ENCODE measurements around the gene GATA3. TPM values are rescaled to one million over a fixed set of nuclear protein-coding genes. Genes with fewer than 3 reads are reported as not detected.
A peak's percentile ranks its signal among the peaks of the same experiment; 100 is the strongest.

Gene GATA3
- total RNA-seq, 1 donor from 2014 or later: not detected

DNA sequence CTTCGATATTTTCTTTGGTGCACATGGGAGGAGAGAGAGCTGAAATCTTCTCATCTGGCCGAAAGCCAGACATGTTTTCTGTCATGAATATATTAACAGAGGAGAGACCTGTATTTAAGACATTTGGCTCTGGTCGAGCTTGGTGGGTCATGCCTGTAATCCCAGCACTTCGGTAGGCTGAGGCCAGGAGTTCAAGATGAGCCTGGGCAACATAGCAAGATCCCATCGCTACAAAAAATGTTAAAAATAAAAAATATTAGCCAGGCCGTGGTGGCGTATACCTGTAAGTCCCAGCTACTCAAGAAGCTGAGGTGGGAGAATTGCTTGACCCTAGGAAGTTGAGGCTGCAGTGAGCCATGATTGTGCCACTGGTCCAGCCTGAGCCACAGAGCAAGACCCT is 21.9 kb upstream of the GATA3 start:
- Histone ChIP-seq H3K27me3 (peaks cover 27% of the 10 kb centered on the region), H3K4me1 (peaks cover 6 to 15% of the 10 kb centered on the region in 2 donors), H3K27ac (no peak overlapping the region), H3K36me3 (no peaks in the 10 kb centered on the region), H3K9me3 (no peaks in the 10 kb centered on the region), H3K4me3 (no peak overlapping the region)
- DNase-seq (ENCODE audit: low spot score in 2 of 2): peak in 1 of 2 donors; percentile 18
- TF ChIP-seq, protein P1, sequence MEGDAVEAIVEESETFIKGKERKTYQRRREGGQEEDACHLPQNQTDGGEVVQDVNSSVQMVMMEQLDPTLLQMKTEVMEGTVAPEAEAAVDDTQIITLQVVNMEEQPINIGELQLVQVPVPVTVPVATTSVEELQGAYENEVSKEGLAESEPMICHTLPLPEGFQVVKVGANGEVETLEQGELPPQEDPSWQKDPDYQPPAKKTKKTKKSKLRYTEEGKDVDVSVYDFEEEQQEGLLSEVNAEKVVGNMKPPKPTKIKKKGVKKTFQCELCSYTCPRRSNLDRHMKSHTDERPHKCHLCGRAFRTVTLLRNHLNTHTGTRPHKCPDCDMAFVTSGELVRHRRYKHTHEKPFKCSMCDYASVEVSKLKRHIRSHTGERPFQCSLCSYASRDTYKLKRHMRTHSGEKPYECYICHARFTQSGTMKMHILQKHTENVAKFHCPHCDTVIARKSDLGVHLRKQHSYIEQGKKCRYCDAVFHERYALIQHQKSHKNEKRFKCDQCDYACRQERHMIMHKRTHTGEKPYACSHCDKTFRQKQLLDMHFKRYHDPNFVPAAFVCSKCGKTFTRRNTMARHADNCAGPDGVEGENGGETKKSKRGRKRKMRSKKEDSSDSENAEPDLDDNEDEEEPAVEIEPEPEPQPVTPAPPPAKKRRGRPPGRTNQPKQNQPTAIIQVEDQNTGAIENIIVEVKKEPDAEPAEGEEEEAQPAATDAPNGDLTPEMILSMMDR (IDR thresholded peaks at IDR 0.05): no peak
- intact Hi-C loops (cut with DNase I): no loop called here

DNA sequence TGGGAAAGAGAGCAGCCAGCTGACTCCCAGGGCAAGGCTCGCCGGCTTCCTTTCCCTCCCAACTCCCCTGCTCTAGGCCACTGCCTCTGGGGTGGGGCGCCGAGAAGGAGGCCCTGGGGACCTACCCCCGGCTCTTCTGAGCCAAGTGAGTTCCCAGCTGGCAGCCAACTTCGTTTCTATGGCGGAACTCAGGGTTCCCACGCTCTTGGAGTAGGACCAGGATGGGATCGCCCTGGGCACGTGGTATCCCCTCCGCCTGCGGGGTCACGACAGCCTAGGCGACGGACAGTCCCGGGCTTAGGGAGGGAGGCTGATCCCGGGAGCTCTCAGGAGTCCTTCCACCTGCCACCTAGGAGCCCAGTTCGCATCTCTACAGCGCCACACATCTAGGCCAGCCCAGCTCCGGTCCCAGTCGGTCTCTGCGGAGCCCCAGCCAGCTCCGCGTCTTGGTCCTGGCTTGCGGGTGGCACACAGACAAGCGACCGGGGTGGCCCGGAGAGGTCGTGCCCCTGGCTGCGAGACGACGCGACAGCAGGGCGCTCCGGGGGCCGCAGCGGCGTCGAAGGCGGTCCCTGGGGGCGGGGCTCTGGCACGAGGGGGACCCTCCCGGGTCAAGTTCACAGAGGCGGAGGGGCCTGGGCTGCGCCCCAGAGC is 20.5 kb upstream of the GATA3 start:
- H3K4me3 ChIP-seq: peak overlapping the region; percentile 42 to 49
- peaks cover 27% of the 10 kb centered on the region for H3K27me3 ChIP-seq
- peaks cover 6 to 15% of the 10 kb centered on the region in 2 donors for H3K4me1 ChIP-seq
- intact Hi-C loops (cut with DNase I): loop anchor here (2.0 kb wide), 1 partner anchor 17 kb away; no protein-coding TSS in a partner anchor
- peak in 1 of 2 donors; percentile 54 for DNase-seq (ENCODE audit: low spot score in 2 of 2)
- H3K27ac ChIP-seq: no peak overlapping the region
- no peaks in the 10 kb centered on the region for H3K36me3 ChIP-seq
- TF ChIP-seq, protein P1 (IDR thresholded peaks at IDR 0.05): no peak
- H3K9me3 ChIP-seq: no peaks in the 10 kb centered on the region

DNA sequence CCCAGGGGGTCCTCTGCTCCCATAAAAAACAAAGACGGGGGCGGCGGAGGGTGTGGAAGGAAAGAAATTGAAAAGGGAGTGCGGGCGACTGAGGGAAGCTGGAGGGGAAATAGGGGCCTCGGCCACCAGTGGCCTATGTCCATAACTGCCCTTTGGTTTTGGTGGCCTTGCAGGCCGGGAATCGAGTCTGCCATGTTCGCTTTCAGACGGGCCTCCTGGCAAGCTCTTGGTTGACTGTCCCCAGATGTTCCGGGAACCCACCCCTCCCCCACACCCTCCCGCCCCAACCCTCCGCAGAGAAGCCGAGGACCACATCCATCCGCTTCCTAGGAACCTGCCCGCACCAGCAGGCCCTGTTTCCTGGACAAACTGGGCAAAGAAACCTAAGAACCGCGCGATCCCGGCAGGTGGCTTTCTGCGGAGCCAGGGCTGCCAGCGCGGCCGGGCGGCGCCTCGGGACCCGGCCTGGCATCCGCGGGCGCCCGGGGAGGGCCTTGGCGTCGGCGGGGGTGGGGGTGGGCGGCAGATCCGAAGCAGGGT is 20.0 kb upstream of the GATA3 start:
- Histone ChIP-seq H3K27ac (no peak overlapping the region), H3K4me1 (peaks cover 6 to 15% of the 10 kb centered on the region in 2 donors), H3K27me3 (peaks cover 27% of the 10 kb centered on the region), H3K9me3 (no peaks in the 10 kb centered on the region), H3K36me3 (no peaks in the 10 kb centered on the region), H3K4me3 (peak overlapping the region; percentile 42 to 49)
- TF ChIP-seq, protein P1 (IDR thresholded peaks at IDR 0.05): no peak
- intact Hi-C loops (cut with DNase I): loop anchor here (2.0 kb wide), 1 partner anchor 16 kb away; no protein-coding TSS in a partner anchor
- peak in 1 of 2 donors; percentile 40 for DNase-seq (ENCODE audit: low spot score in 2 of 2)

DNA sequence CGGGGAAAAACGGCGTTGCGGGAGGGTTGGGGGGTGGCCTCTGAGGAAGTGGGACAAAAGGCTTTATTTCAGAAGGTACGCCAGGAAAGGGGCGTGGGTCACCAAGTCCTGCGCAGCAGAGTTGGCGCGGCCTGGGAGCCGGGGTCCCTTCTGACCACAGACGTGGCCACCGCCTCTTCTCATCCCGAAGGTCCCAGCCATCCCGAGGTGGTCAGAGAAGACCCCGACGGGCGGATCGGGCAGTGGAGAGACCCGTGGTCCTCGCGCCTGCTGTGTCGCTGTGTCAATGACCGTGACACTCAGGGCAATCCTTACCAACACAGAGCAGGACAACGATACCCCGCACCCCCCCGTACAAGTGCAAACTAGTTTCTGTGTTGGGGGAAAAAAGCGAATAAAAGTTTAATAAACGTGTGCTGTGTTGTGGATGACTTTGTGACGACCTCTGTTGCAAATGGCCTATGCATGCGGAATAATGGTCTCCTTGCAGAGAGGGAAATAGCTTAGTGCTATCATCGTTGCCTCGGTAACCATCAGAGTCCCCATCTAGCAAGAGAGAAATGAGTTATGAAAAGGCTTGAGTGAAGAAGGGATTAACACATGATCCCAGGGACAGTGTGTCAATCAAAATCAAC is 19.4 kb upstream of the GATA3 start:
- Histone ChIP-seq H3K36me3 (no peaks in the 10 kb centered on the region), H3K9me3 (no peaks in the 10 kb centered on the region), H3K4me3 (peak overlapping the region; percentile 29 to 49), H3K27ac (no peak overlapping the region), H3K4me1 (peaks cover 6 to 15% of the 10 kb centered on the region in 2 donors), H3K27me3 (peaks cover 27% of the 10 kb centered on the region)
- intact Hi-C loops (cut with DNase I): loop anchor here (2.0 kb wide), 1 partner anchor 16 kb away; no protein-coding TSS in a partner anchor
- DNase-seq (ENCODE audit: low spot score in 2 of 2): peak in 1 of 2 donors; percentile 55
- TF ChIP-seq, protein P1 (IDR thresholded peaks at IDR 0.05): no peak

DNA sequence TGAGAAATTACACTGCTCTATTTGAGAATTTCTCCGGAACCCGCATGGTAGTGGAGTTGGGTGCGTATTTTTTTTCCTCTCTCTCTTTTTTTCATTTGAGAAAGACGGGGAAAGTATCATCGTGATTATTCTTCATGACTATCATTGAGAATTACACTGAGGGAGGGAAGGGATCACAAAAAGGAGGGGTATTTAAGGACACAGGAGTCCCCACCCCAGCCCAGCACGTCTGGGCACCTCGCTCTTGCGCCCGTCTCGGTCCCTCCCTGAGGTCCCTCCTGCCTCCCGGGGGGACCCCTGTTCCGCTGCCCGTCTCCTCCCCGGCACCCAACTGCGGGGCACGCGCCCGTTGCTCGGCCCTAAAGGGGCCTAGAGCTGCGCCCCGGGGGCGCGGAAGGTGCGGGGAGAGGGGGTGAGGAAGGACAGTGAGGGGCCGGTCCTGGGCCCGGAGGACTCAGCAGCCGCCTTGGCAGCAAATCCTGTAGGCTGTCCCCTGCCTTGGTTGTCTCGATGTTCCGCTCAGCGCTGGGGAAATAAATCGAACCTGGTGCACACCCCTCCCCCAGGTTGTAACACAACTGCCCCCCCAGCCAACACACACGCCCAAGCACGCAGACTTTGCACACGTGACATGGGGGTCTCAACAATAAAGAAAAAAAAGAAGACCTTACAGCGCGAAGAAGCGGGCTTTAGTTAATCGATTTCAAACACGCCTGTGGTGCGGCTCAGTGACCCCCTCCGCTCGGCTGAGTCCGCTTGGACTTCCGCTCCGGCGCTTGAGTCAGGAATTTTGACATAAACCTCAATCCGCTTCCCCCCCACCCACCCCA is 18.6 kb upstream of the GATA3 start:
- H3K9me3 ChIP-seq: no peaks in the 10 kb centered on the region
- TF ChIP-seq, protein P1 (IDR thresholded peaks at IDR 0.05): no peak
- H3K27ac ChIP-seq: no peak overlapping the region
- DNase-seq (ENCODE audit: low spot score in 2 of 2): peak in 1 of 2 donors; percentile 60
- peaks cover 6 to 15% of the 10 kb centered on the region in 2 donors for H3K4me1 ChIP-seq
- peaks cover 27% of the 10 kb centered on the region for H3K27me3 ChIP-seq
- H3K36me3 ChIP-seq: no peaks in the 10 kb centered on the region
- H3K4me3 ChIP-seq: no peak overlapping the region
- intact Hi-C loops (cut with DNase I): loop anchor here (2.0 kb wide), 1 partner anchor 15 kb away; no protein-coding TSS in a partner anchor

Measured in ascending aorta (tissue), 2 donors.